Vagina (tissue), 2 donors: ENCODE measurements around the gene YWHAE.

Experiments
- CTCF ChIP-seq, 3 experiments: fragments of 450-650 bp in 2 of 3; fragments of 200-600 bp in 1 of 3; sonication (generic) in 1 of 3; IDR thresholded peaks; one replicate each; pipeline ENCODE4 v1.5.1; 2017 to 2019; ENCODE audit warnings: antibody characterized with exemption in 3 of 3, mild to moderate bottlenecking in 2 of 3, moderate library complexity in 2 of 3
- POLR2AphosphoS5 ChIP-seq, 2 donors: sonication (generic); formaldehyde crosslinking; IDR thresholded peaks; one replicate each; pipeline ENCODE4 v1.9.0; 2017; ENCODE audit warnings: antibody characterized with exemption in 2 of 2, mild to moderate bottlenecking in 2 of 2, low read depth in 1 of 2; ENCODE audit not compliant: insufficient read depth in 1 of 2

- TF ChIP-seq CTCF (IDR thresholded peaks at IDR 0.05) (no peak), POLR2AphosphoS5 (IDR thresholded peaks at IDR 0.05; ENCODE audit: insufficient read depth in 1 of 2, low read depth in 1 of 2) (no peak)
These were observed 21.4 kb upstream of the YWHAE start for GRCh38 chr17:1421470-1421869.
